GM20431 (cell line): Measurements from ENCODE around the gene ZIC5.

Source experiments
- in situ Hi-C: fragments of 300-500 bp; cut with MseI, MboI; formaldehyde crosslinking; loops from one replicate; pipeline ENCODE4 v1.15.0; 2020; ENCODE audit warnings: low sequenced_read_pairs; ENCODE audit not compliant: unreplicated experiment

ZIC5 gene

DNA sequence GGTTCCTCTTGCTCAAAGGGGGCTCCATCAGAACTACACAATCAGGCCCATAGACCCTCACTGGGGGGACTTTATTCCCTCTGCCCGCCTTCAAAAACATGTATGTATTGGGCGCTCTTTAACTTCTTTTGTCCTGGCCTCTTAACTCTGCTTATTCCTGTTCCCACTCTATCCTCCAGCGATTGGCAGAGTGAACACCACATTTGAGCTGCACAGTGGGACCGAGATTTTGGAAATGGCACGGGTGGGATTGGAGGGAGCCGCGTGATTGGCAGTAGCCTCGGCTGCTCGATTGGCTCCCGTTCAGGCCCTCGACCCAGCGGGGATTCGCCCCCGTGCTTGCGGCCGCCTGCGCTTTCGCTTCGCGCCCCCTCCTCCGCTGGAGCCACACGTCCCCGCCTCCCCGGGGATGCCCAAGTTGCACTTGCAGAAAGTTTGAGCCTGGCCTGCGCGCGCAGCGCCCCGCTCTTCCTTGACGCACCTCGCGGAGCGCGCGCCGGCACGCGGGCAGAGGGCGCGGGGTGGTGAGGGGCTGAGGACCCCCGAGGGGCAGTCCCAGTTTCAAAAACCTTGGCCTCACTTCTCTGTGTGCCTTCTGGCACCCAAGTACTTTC, at the start of gene ZIC5:
ZIC5 (minus strand) TSS at position 192 of the 614 bp plus-strand sequence; CDS start at position 28, 164 bp downstream.
- in situ Hi-C loops = no loop called here

GRCh38 chr13:100019780-100020356, 48.3 kb upstream of the ZIC5 start:
- in situ Hi-C loops = no loop called here

DNA sequence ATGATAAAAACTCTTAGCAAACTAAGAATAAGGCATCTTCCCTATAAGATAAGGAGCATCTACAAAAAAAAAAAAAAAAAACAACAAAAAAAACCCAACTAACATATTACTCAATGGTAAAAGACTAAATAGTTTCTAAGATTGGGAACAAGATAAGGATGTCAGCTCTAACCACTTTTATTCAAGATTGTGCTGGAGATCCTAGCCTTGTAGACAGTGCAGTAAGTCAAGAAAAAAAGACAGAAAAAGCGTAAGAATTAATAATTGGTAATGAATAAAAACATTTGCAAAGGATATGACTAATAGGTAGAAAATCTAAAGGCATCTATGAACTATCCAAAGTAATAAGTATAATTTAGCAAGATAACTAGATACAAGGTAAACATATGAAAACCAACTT, 43.1 kb upstream of the ZIC5 start:
- in situ Hi-C loops = no loop called here

DNA sequence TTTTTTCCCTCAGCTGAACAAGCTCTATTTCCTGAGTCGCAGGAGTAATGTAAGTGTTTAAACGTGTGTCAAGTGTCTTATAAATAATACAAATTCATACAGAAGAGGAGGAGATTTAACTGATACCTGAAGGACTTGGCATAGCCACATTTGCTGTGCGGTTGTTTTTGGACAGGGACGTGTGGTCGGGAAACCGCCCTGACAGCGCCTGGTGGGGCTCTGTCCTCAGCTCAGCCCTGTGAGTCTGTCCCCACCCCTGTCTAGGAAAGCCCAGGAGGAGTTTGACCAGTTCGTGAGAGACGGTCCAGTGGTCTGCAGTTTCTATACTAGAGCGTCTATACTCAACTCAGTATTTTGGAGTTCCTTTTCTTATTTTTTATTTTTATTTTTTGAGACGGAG, 26.7 kb upstream of the ZIC5 start:
- in situ Hi-C loops = no loop called here

- in situ Hi-C loops = no loop called here
Observed at GRCh38 chr13:99997702-99998214, 26.2 kb upstream of the ZIC5 start.

DNA sequence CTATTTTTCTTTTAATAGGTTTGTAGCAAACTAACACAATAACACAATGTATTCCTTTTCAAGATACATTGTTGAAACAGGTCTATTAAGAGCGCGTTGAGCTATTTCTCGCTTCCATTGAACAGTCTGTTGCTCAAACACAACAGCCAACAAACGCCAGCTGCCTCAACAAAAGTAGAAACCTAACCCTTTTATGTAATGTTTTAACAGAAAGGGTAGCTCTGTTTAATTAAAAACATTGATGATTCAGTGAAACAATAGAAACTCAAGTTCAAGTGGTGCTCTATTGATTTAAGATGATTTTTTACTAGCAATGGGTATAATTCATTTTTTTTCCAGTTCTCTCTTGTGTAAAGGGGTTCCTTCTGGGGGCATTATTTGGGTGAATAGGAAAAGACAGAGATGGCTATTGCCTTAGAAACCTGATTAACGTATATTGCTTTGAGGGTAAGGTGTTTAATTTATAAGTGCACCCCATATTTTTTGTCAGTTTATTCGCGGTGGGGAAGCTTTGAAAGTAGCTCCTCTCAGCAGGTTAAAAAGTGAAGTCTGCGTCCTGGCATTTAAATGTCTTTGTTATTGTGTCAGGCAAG, 24.9 kb upstream of the ZIC5 start:
- in situ Hi-C loops = no loop called here

DNA sequence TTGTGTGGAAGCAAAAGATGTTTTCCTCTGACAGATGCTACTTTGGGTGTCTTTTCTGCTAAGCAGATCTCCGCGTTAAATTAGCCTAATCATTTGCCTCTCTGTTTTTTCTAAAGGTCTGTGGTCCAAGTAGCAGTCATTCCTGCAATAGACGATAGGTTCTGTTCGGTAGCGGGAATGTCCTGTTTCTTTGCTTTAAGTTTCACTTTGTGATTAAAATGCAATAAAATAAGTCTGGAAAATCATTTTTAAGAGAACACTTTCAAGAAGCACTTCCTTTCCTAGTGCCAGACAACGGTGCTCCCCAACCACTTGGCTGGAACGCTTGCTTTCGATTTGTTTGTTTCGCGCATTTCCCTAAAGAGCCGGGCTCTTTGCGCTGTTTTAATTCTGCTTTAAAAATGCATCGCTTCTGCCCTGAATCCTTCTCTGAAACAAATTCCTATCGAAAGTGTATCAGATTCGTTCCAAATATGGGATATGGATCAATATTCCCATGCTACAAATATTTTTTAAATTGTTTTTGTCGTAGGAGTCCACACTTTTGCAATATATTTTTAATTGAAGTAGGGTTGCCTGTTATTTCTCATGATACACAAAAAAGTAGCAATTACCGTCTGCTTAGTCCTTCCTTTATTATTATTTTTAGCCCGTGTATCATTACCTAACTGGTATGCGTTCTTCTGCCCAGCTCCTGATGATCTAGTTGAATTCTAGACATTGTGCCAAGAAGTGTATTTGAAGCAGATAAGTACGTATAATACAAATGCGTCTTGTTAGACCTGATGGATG, 24.2 kb upstream of the ZIC5 start:
- in situ Hi-C loops = no loop called here

GRCh38 chr13:99995104-99995588, 23.6 kb upstream of the ZIC5 start:
- in situ Hi-C loops = no loop called here

DNA sequence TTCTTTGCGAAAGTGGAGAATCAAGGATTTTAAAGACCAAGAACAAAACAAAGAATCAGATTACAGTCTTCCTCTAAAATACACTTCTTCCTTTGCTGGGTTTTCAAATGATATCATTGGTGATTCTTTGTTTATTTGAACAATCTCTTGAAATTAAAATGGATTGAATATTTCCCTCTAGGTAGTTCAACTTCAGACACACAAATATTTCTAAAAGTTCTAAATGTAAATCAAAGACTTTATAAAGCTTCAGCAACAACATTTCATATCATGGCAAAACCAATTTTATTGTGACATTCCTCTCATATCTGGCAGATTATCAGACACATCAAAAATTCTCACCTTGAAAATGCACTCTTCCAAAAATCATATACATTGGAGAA, 23.1 kb upstream of the ZIC5 start:
- in situ Hi-C loops = no loop called here

- in situ Hi-C loops = no loop called here
Observed at GRCh38 chr13:99993660-99994637, 22.4 kb upstream of the ZIC5 start.

DNA sequence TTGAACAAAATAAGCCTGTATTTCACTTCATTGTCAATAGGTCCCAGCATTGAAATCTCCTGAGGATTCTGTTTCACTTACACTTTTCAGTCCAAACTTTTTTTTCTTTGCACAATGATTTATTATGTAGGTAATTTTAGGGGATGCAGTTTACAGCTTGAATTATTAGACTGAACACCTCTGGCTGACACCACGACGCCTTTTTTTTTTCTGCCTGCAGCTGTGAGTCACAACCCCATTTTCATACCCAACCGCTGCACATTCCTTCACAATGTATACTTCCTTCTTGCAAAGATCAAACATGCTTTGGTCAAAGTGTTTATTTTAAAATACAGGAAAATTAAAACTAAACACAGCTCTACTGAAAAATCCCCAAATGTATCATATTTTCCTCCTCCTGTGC, 21.4 kb upstream of the ZIC5 start:
- in situ Hi-C loops = no loop called here

DNA sequence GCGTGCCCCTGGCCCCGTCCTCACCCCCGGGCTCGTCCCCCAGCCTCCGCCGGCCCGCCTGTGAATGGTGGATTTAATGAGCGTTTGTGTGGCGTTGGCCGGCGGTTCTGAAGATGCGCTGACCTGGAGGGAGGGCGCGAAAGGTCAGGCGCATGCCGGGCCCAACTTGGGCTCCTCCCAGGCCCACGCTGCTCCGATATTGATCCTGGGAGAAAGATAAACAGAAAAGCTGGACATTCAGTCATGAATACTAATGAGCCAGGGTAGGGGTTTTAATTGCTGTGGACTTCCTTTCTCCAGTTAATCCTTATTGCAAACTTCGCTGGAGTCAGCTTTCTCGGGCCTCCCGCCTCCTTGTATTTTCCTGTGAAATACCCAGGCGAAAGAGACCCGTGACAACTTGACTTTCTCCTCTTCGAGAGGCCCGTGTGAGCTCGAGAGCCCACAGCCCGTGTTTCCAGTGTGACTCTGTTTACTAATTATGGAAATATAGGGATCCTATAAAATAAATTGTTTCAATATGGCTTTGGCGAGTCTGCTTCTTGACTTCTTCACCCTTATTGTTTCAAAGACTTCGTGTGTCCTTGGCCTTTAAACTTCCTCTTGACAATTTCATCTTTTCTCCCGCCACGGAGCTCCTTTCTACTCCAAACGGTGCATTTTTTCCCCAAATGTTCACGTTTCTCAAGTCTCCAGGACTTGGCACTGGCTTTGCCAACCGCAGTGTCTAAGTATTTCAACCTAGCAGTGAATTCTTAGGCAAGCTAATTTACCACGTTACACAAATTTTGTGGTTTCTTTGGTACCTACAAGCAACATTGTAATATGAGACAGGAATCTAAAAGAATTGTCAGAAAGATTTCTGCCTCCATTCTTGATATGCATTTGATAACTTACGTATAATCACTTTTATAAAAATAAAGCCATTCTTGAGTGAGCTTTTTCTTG, 20.5 kb upstream of the ZIC5 start:
- in situ Hi-C loops = no loop called here

GRCh38 chr13:99991013-99991827, 19.7 kb upstream of the ZIC5 start:
- in situ Hi-C loops = no loop called here

- in situ Hi-C loops = no loop called here
Observed at GRCh38 chr13:99990126-99990977, 18.8 kb upstream of the ZIC5 start.

DNA sequence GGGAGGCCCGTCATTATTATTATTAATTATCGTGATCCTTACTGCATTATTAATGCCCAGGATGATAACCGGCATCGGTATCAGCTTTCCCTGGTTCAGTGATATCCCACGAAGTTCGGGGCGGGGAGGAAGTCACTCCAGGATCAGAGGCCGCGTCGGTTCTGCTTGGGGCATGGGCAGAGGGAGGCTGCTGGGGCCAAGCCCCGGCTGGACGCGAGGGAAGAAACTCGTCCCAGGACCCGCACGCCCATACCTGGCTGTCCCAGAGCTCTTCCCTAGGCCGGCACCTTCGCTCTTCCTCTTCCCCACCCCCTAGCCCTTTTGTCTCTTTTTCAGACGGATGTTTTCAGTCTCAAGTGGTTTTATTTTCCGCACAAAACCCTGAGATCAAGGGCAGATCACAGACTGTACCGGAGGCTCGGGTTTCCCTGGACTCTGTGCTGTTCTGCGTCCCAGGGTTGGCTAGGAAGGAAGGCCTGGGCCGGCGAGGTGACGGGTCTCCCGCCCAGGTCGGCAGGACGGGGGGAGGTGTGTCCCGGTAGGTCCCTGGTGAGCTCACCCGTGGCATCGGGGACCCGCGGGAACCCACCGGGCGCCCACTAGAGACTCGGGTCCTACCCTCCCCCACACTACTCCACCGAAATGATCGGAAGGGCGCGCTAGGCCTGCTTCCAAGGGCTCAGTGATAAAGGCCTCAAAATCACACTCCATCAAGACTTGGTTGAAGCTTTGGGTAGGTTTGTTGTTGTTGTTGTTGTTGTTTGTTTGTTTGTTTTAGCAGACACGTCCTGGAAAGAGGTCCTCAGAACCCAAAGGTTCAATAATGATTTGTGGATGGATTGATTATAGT, 17.9 kb upstream of the ZIC5 start:
- in situ Hi-C loops = no loop called here
